IMR-90 (cell line): ENCODE data around the gene C10orf71. TPM values are rescaled to one million over a fixed set of nuclear protein-coding genes. Genes with fewer than 3 reads are reported as not detected.

Experiments
- ATAC-seq: fragments of 200-7000 bp; cut with Tn5 transposase; 2 replicates; pipeline ENCODE4 v1.9.1; 2020; ENCODE audit warnings: low read depth, mild to moderate bottlenecking, moderate library complexity
- BruUV-seq: library from RNA; stranded (reverse); fragments of 400-500 nt; replicated peaks from 2 replicates; lab custom pipeline; 2021; lab: Mats Ljungman, UMichigan
- CTCF ChIA-PET: fragments of 300-600 bp; formaldehyde crosslinking; extraction: SDS; loops from one replicate; lab custom pipeline; 2021; ENCODE audit warnings: antibody characterized with exemption; lab: Yijun Ruan, JAX
- POLR2A ChIA-PET: fragments of 300-600 bp; sonication (Branson Sonifier 250); formaldehyde crosslinking; loops from one replicate; lab custom pipeline; 2022; ENCODE audit warnings: antibody characterized with exemption; ENCODE audit not compliant: unreplicated experiment; lab: Charles Lee
- DNase-seq: peaks from one replicate; pipeline ENCODE4 v3.0.0; 2013
- H2AFZ ChIP-seq: replicated peaks from 2 replicates; pipeline ENCODE3; 2013; ENCODE audit warnings: low read length, mild to moderate bottlenecking; ENCODE audit not compliant: poor library complexity
- H2AK5ac ChIP-seq: 2 replicates; pipeline ENCODE4 v1.6.1; 2013; ENCODE audit warnings: low read depth, low read length, inconsistent platforms
- H2AK9ac ChIP-seq: replicated peaks from 2 replicates; pipeline ENCODE3; 2013; ENCODE audit warnings: mild to moderate bottlenecking, low read depth, low read length, moderate library complexity; ENCODE audit not compliant: poor library complexity
- H2BK120ac ChIP-seq: 2 replicates; pipeline ENCODE4 v1.6.1; 2013; ENCODE audit warnings: low read depth, low read length, inconsistent platforms
- H2BK15ac ChIP-seq: 3 replicates; pipeline ENCODE4 v1.6.1; 2013; ENCODE audit warnings: low read depth, low read length, inconsistent platforms
- H2BK20ac ChIP-seq: 2 replicates; pipeline ENCODE4 v1.6.1; 2013; ENCODE audit warnings: low read depth, mild to moderate bottlenecking, inconsistent platforms, low read length, moderate library complexity
- H2BK5ac ChIP-seq: 2 replicates; pipeline ENCODE4 v1.6.1; 2013; ENCODE audit warnings: mild to moderate bottlenecking, low read depth, low read length, inconsistent platforms; ENCODE audit not compliant: poor library complexity, severe bottlenecking
- H3K14ac ChIP-seq: replicated peaks from 2 replicates; pipeline ENCODE4 v1.6.1; 2013; ENCODE audit warnings: low read depth, low read length, inconsistent platforms
- H3K18ac ChIP-seq: 2 replicates; pipeline ENCODE4 v1.6.1; 2013; ENCODE audit warnings: low read depth, low read length, control low read depth
- H3K23ac ChIP-seq: 2 replicates; pipeline ENCODE4 v1.6.1; 2013; ENCODE audit warnings: low read depth, low read length, inconsistent platforms
- H3K27ac ChIP-seq: 2 replicates; pipeline ENCODE4 v1.5.1; 2013; ENCODE audit warnings: mild to moderate bottlenecking, control low read depth, low read length; ENCODE audit not compliant: insufficient read depth
- H3K27me3 ChIP-seq: 2 replicates; pipeline ENCODE4 v1.6.1; 2013; ENCODE audit warnings: low read length; ENCODE audit not compliant: control insufficient read depth, insufficient read depth
- H3K36me3 ChIP-seq: 2 replicates; pipeline ENCODE4 v1.6.1; 2013; ENCODE audit warnings: low read length, mixed read lengths; ENCODE audit not compliant: control insufficient read depth, insufficient read depth
- H3K4ac ChIP-seq: 2 replicates; pipeline ENCODE4 v1.6.1; 2013; ENCODE audit warnings: low read depth, low read length, inconsistent platforms
- H3K4me1 ChIP-seq: 2 replicates; pipeline ENCODE4 v1.6.1; 2013; ENCODE audit warnings: low read length, mixed read lengths; ENCODE audit not compliant: control insufficient read depth, insufficient read depth
- H3K4me2 ChIP-seq: 2 replicates; pipeline ENCODE4 v1.6.1; 2013; ENCODE audit warnings: low read depth, mild to moderate bottlenecking, control low read depth, low read length, moderate library complexity
- H3K4me3 ChIP-seq: 2 replicates; pipeline ENCODE4 v1.5.1; 2013; ENCODE audit warnings: low read depth, mild to moderate bottlenecking, control low read depth, low read length, moderate library complexity; ENCODE audit not compliant: insufficient read depth
- H3K56ac ChIP-seq: 2 replicates; pipeline ENCODE4 v1.6.1; 2013; ENCODE audit warnings: low read length, inconsistent platforms; ENCODE audit not compliant: insufficient read depth; ENCODE audit errors: extremely low read depth
- H3K79me1 ChIP-seq, 2 experiments: 2 replicates each; pipeline ENCODE4 v1.6.1; 2013; ENCODE audit warnings: low read length in 2 of 2, inconsistent platforms in 1 of 2, low read depth in 1 of 2
- H3K9ac ChIP-seq: 2 replicates; pipeline ENCODE4 v1.6.1; 2013; ENCODE audit warnings: low read depth, low read length, control low read depth
- H3K9me1 ChIP-seq: 2 replicates; pipeline ENCODE4 v1.6.1; 2013; ENCODE audit warnings: low read length, inconsistent platforms; ENCODE audit not compliant: insufficient read depth
- H3K9me3 ChIP-seq: 2 replicates; pipeline ENCODE4 v1.6.1; 2013; ENCODE audit warnings: low read length; ENCODE audit not compliant: control insufficient read depth, insufficient read depth
- H4K20me1 ChIP-seq: 2 replicates; pipeline ENCODE4 v1.6.1; 2013; ENCODE audit warnings: low read length, inconsistent platforms; ENCODE audit not compliant: insufficient read depth
- H4K5ac ChIP-seq: 2 replicates; pipeline ENCODE4 v1.6.1; 2013; ENCODE audit warnings: mild to moderate bottlenecking, low read depth, low read length, control low read depth
- H4K8ac ChIP-seq, 2 experiments: 2 replicates each; pipeline ENCODE4 v1.6.1; 2013; ENCODE audit warnings: low read depth in 2 of 2, low read length in 2 of 2, control low read depth in 1 of 2, inconsistent platforms in 1 of 2
- H4K91ac ChIP-seq: 2 replicates; pipeline ENCODE4 v1.6.1; 2013; ENCODE audit warnings: low read depth, low read length, inconsistent platforms; ENCODE audit not compliant: insufficient read depth
- CEBPB ChIP-seq: IDR thresholded peaks from 2 replicates; pipeline ENCODE4 v1.6.1; 2012; ENCODE audit warnings: low read depth, low read length, improper control_type of control experiment
- CHD1 ChIP-seq: IDR thresholded peaks from 2 replicates; pipeline ENCODE4 v1.6.1; 2012; ENCODE audit warnings: low read depth, low read length, improper control_type of control experiment
- NFE2L2 ChIP-seq: fragments of 150-350 bp; IDR thresholded peaks from 2 replicates; pipeline ENCODE4 v1.6.1; 2016; ENCODE audit warnings: low read depth, mild to moderate bottlenecking, low read length
- RFX5 ChIP-seq: IDR thresholded peaks from 2 replicates; pipeline ENCODE4 v1.8.0; 2012; ENCODE audit warnings: low read depth, mild to moderate bottlenecking, low read length, moderate library complexity
- WGBS, 2 experiments: methylation state at CpG; one replicate each; pipeline versions ENCODE4 v1.1.5 to v1.1.7; 2013; ENCODE audit warnings: missing lambda C conversion rate in 2 of 2; ENCODE audit not compliant: insufficient read length in 1 of 2; ENCODE audit errors: extremely low coverage in 2 of 2; 5-methylcytosine and 5-hydroxymethylcytosine counted together
- dilution Hi-C: fragments of 300-500 bp; cut with HindIII; formaldehyde crosslinking; loops from one replicate; pipeline ENCODE4 v1.14.3; 2018; ENCODE audit warnings: low sequenced_read_pairs; ENCODE audit not compliant: unreplicated experiment
- in situ Hi-C: fragments of 300-500 bp; cut with MboI; formaldehyde crosslinking; loops from 3 replicates; pipeline ENCODE4 v1.14.3; 2019; ENCODE audit warnings: low sequenced_read_pairs, inconsistent platforms, mixed read lengths
- intact Hi-C: fragments of 100-400 bp; cut with micrococcal nuclease; formaldehyde crosslinking; loops from 2 replicates; pipeline ENCODE4 v1.10.0; 2022
- polyA plus RNA-seq, 3 experiments: library from polyadenylated mRNA; depleted of rRNA; stranded (reverse); fragments of >200 nt; gene quantifications; 2 replicates each; pipeline ENCODE4 v1.2.3, GENCODE V29; 2012; ENCODE audit warnings: low replicate concordance in 1 of 3
- total RNA-seq: library from RNA; depleted of rRNA; stranded (reverse); fragments of >200 nt; gene quantifications from 2 replicates; pipeline ENCODE4 v1.2.3, GENCODE V29; 2012

Gene C10orf71
- total and polyA plus RNA-seq, 2 of the 4 experiments (the other 2 are of a cell fraction): not detected

DNA sequence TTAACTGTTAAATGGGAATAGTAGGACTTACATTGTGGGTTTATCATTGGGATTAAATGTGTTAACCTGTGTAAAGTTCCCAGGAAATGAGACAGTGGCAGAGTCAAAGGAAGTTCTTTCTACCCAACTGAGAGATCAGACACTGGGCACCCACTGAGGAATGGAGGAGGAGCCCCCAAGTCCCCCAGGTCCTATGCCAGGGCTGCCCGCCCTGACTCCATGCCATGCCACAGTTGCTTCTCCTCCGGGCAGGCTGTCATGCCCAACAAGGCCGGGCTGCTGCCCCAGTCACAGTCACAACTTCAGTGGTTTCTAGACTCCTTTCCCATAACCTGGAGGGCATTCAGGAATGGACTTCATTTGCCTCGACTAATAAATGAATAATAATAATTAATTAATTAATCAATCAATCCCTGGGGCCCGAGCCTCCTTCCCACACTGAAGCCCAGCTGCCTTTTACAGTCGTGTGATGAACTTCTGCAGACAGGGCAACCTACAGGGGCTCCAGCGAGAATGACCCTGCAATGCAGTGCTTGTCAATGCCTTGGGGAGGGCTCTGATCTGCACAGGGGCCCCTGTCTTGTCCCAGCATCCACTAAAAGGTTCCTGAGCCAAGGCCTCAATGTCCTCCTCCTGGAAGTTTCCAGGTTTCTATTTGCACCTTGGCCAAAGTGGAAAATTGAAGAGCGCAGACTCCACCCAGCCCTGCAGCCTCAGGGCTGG lies 64.5 kb downstream of the C10orf71 start:
- Histone ChIP-seq H3K27me3 (peaks cover 8% of the 10 kb centered on the region), H4K5ac (no peak overlapping the region), H2BK120ac (no peak overlapping the region), H3K4me3 (no peak overlapping the region), H3K4me1 (no peaks in the 10 kb centered on the region), H3K9me1 (no peaks in the 10 kb centered on the region), H3K56ac (no peak overlapping the region), H3K36me3 (no peaks in the 10 kb centered on the region), H3K9me3 (no peaks in the 10 kb centered on the region), H2BK5ac (no peak overlapping the region), H3K9ac (no peak overlapping the region), H2AK9ac (no peak overlapping the region), H3K23ac (no peak overlapping the region), H2BK20ac (no peak overlapping the region), H3K79me1 (no peaks in the 10 kb centered on the region), H4K91ac (no peak overlapping the region), H4K8ac (no peak overlapping the region), H3K14ac (no peak overlapping the region), H3K4ac (no peak overlapping the region), H3K4me2 (no peak overlapping the region), H4K20me1 (no peaks in the 10 kb centered on the region), H2BK15ac (no peak overlapping the region), H3K27ac (no peak overlapping the region), H2AFZ (no peak overlapping the region), H2AK5ac (no peak overlapping the region), H3K18ac (no peak overlapping the region)
- TF ChIP-seq CHD1: no peak
- TF ChIP-seq NFE2L2: no peak
- no peak for TF ChIP-seq RFX5
- no peak for TF ChIP-seq CEBPB
- ATAC-seq (no peak), DNase-seq (no peak)
- CTCF ChIA-PET: no interaction called here
- intact Hi-C loops (no loop called here), in situ Hi-C loops (no loop called here), dilution Hi-C loops (no loop called here)
- POLR2A ChIA-PET: no interaction called here
- no CpG with 5 or more reads among the region's 8 CpGs for WGBS, 2 experiments
- BruUV-seq: no TSS peak
